ENCODE results near the gene CLIC5. TPM values are rescaled to one million over a fixed set of nuclear protein-coding genes. Genes with fewer than 3 reads are reported as not detected.

CLIC5 gene
- total RNA-seq, 1 experiment from 2014 or later, result not detected

DNA sequence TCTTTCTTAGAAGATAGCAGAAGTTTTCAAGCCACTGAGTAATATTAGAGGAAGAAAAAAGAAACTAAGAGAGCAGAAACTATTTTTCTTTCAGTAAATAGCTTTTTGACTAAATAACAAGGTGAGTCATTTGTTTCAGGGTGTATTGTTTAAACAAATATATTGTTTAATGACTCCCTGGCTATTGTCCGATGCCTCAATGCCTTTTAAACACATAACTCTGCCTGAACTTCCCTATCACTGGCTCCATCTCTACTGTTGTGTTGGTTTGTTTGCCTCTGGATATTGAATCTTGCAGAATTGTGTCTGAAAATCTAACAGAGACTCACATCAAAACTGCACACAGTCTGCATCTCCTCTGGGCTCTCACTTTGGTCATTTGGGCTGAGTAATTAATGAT is 19.6 kb upstream of the CLIC5 start:
- no peak for DNase-seq (ENCODE audit: low read depth)

DNA sequence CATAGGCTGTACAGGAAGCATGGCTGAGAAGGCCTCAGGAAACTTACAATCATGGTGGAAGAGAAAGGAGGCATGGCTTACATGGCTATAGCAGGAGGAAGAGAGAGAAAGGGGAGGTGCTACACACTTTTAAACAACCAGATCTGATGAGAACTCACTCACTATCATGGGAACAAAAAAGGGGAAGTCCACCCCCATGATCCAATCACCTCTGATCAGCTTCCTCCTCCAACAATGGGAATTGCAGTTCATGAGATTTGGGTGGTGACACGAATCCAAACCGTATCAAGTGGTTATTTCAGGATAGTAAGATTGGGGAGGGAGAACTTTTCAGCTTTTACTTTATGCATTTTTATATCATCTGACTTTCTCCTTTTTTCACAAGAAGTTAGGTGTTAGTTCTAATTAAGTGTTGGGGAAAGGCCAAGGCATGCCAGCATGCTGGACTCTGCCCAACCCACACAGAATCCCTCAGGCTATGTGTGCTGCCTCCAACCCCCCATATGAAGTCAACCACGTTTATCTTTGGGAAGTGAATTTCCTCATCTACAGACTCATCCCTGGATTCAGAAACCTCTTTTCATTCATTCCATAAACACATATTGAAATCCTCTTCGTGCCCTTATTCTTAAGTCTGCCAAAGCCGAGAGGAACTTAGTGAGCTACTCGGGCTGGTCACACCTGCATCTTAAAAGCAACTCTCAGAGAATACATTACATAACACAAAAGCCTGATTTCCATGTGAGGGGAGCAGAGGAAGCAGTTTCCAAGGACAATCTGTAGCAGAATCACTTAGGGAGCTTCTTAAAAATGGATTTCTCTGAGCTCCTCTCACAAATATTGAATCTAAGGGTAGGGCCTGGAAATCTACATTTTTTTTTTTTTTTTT is 16.7 kb upstream of the CLIC5 start:
- DNase-seq (ENCODE audit: low read depth), result no peak

- no peak for DNase-seq (ENCODE audit: low read depth)
Observed at GRCh38 chr6:46029602-46030001, 13.9 kb upstream of the CLIC5 start.

DNA sequence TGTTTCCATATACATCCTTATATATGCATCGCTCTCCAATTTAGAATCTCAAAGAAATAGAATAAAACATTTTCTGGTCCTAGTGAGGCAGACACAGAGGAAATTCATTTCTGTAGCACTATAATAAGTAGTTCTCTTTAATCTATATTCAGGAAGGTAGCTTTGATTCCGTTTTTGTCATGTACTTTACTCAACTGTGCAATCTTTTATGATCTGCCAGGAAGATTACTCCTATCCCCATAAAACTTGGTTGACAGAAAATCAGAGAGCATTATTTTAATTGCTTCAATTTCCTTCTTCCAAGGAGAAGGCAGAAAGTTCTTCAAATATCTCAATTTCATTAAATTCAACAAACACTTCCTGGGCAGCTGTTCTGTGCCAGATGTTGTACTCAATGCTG is 10.6 kb upstream of the CLIC5 start:
- DNase-seq (ENCODE audit: low read depth), result no peak

DNA sequence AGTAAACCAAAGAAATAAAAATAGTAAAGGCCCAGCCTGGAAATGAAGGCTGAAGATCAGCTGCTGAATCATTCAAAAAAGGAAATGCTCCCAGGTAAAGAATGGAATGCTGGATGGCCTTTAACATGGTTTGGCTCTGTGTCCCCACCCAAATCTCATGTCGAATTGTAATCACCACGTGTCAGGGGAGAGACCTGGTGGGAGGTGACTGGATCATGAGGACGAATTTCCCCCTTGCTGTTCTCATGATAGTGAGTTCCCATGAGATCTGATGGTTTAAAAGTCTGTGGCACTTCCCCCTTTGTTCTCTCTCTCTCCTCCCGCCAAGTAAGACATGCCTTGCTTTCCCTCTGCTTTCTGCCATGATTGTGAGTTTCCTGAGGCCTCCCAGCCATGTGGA is 9.9 kb upstream of the CLIC5 start:
- no peak for DNase-seq (ENCODE audit: low read depth)

DNA sequence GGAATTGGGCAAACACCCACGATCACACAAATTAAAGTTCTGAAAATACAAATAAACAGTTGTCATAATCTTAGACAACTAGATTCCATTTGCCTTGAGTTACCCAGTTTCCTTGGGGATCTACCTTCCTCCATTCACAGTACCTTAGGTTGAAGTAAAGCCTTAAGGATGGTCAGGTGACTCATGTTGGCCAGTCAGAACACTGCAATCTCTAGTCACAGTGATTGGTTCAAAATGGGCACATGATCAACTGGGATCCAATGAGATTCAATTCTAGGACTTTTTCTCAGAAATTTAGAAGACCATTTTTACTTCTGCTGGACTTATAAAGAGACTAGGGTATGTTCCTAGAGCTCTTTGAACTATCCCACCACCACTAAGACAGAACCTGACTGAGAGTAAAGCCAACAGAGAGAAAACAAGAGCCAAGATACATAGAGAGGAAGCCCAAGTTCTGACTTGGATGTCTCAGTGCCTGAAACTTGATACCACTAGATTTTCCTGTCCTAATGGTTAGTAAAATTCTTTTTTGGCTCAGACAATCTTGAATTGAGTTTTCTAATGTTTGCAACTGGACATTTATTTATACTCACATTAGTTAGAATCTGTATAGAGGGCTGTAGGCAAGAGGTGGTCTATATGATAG is 8.6 kb upstream of the CLIC5 start:
- no peak for DNase-seq (ENCODE audit: low read depth)

DNA sequence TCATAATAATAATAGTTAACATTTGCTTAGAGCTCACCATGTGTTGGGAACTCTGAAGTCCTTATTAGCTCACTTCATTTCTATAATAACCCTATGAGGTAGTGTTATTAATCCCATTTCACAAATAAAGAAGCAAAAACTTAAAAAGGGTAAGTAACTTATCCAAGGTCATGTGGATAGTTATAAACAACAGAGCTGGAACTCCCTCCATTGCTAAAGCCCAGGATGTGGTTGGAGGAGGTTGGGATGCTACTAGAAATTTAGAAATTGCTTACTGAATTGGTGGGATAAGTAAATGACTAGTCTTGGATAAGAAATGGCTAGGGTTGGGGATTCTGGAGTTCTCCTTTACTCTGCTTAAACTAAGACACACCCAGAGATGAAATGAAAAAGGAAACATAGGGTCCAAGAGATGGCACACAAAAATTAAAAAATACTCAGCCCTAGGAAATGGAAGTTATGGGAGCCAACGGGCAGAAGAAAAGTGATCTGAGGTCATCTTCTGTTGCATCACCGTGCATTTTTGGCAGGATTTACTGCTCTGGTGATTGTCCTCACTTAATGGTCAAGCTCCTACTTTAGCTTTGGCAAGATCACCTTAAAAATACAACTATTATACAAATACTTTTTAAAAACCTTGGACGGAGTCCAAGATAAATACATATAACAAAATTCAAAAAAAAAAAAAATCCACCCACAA is 7.7 kb upstream of the CLIC5 start:
- DNase-seq (ENCODE audit: low read depth), result peak; percentile 29

- no peak for DNase-seq (ENCODE audit: low read depth)
Observed at GRCh38 chr6:46022106-46022948, 6.7 kb upstream of the CLIC5 start.

DNA sequence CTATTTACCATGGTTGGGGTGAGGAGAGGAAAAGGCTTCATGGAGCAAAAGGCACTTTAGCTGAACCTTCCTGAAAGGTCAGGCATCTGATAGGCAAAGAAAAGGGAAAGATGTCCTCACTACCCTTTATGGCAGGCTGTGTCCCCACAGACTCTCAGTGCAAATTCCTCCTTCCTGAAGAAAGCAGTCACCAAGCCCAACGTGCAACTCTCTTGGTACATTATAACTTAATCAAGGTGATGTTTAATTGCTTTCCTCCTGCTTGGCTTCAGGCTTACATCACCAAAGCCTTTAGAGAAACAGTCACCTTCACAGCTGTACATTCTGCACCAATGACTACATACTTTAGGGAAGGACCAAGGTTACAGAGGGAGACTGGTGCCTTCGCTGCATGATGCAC is 2.1 kb upstream of the CLIC5 start:
- DNase-seq (ENCODE audit: low read depth), result no peak

GRCh38 chr6:46016063-46016608 is 476 bp upstream of the CLIC5 start:
- DNase-seq (ENCODE audit: low read depth), result no peak

GRCh38 chr6:46014511-46015118 is 1.0 kb downstream of the CLIC5 start:
- no peak for DNase-seq (ENCODE audit: low read depth)

- DNase-seq (ENCODE audit: low read depth), result no peak
Observed at GRCh38 chr6:46014046-46014445, 1.6 kb downstream of the CLIC5 start.

DNA sequence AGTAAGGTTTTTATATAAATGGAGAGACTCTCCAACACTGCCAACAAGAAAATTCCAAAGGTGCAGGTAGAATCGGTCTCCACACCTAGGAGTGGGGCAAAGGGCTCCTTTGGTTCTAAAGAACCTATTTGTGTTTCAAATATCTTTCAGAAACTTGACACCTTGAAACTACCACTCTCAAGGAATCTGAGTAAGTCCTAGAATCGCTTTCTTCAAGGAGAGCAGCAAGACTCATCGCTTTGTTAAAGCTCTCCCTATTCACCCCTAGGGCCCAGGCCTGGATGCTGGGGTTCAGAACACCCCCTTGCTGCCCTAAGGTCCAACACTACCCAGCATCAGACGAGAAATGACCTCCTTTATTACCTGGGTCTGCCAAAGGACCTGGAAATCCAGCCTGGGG is 2.0 kb downstream of the CLIC5 start:
- no peak for DNase-seq (ENCODE audit: low read depth)

DNA sequence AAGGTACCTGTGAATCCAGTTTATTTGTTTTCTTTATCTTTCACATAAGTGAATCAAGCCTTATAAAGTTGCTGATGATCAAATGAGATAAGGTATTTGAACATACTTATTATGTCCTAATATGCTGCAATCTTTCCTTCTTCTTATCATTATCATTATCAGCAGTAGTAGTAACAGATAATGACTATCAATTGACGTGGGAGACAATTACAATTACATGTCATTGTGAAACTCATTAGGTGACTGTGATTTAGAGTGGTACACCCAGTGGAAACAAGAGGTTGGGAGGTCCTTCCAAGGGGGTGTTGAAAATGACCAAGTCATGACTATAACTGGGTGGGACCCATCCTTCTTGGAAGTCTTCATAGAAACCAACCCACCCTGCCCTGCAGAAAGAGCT is 2.8 kb downstream of the CLIC5 start:
- DNase-seq (ENCODE audit: low read depth), result no peak

DNA sequence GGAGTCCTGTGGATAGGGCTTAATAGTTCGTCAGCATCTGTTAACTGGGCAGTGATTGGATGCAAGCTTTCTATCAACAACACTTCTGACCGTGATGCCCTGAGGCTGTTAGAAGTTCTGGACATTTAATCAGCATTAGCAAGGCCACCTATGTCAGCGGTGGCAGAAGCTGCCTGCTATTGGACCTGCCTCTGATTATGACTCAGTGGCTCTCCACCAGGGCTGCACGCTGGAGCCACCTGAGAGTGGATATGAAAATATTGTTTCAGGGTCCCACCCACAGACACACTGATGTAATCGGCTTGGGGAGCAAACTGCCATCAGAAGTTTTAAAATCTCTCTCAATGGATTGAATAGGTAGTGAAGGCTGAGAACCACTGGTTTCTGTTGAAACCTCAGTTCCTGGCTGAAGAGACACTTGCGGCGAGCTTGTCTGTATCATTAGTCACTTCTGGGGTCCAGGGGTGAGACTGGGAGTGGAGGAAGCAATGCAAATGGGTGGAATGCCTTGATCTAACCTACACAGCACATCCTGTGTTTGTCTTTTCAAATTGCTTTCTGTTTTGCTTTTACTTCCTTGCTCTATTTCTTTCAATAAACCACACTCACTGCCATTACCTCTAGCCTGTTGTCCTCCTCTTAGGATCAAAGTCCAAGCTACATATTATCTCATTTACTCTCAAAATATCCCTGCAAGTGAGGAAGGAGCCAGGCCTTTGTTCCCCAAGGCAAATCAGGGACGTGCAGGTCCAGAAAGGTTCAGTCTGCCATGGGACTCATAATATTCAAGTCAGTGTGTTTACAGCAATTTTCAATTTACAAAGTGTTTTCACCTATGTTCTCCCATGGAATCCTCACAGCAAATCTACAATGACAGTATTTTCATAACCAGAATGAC is 4.2 kb downstream of the CLIC5 start:
- no peak for DNase-seq (ENCODE audit: low read depth)

DNA sequence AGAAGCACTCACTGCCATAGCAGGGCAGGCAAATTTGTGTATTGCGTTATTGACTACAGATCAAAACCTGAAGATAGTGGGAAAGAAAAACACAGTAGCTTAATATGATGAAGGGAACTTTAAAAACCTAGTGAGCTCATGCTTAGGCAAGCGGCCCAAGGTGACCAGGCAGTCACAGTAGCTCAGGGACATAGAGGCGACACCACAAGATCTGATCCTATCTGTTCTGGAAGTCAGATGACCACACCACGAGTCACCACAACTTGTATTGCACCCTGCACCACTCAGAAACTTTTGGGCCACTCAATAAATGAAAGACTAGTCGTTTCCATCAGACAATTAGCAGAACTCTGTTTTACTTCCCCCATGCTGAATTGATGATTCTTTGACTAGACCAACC is 4.9 kb downstream of the CLIC5 start:
- no peak for DNase-seq (ENCODE audit: low read depth)

- no peak for DNase-seq (ENCODE audit: low read depth)
Observed at GRCh38 chr6:46010270-46010669, 5.4 kb downstream of the CLIC5 start.

- DNase-seq (ENCODE audit: low read depth), result no peak
Observed at GRCh38 chr6:46002264-46002663, 13.4 kb downstream of the CLIC5 start.

- no peak for DNase-seq (ENCODE audit: low read depth)
Observed at GRCh38 chr6:46000905-46001304, 14.8 kb downstream of the CLIC5 start.

DNA sequence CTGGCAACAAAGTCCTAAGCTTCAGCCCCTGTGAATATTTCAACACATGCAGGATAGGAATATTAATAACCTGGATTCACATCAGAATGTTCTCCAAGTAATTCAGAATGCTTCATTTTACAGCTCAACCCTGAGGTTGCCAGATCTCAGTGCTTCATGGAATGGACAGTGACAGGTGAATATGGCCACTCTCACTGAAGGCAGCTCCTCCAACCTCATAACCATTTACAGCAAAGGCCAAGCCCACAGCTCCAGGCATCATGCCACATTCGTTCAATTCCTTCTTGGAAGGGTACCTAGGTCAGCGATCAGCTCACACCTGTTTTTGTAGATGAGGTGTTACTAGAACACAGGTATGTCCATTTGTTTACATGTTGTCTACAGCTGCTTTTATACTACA is 17.1 kb downstream of the CLIC5 start:
- no peak for DNase-seq (ENCODE audit: low read depth)

Data from LHCN-M2 (cell line).